Ishikawa (cell line): ENCODE measurements around the gene CAMK1.

Experiments
- CEBPB ChIP-seq: IDR thresholded peaks from 2 replicates; pipeline ENCODE4 v1.6.1; 2012
- CREB1 ChIP-seq: IDR thresholded peaks from 2 replicates; pipeline ENCODE4 v1.6.1; 2012; ENCODE audit warnings: low read depth
- EGR1 ChIP-seq: IDR thresholded peaks from 2 replicates; pipeline ENCODE4 v1.6.1; 2012
- EP300 ChIP-seq: IDR thresholded peaks from 2 replicates; pipeline ENCODE4 v1.6.1; 2012; ENCODE audit warnings: borderline replicate concordance
- FOXM1 ChIP-seq: IDR thresholded peaks from 2 replicates; pipeline ENCODE4 v1.6.1; 2012; ENCODE audit warnings: low read depth, borderline replicate concordance
- NFIC ChIP-seq: IDR thresholded peaks from 2 replicates; pipeline ENCODE4 v1.6.1; 2012
- RAD21 ChIP-seq: IDR thresholded peaks from 2 replicates; pipeline ENCODE4 v1.6.1; 2012; ENCODE audit warnings: low read depth
- TAF1 ChIP-seq: IDR thresholded peaks from 2 replicates; pipeline ENCODE4 v1.6.1; 2012; ENCODE audit warnings: low read depth, mild to moderate bottlenecking
- TCF12 ChIP-seq: IDR thresholded peaks from 2 replicates; pipeline ENCODE4 v1.6.1; 2012; ENCODE audit warnings: low read depth
- TEAD4 ChIP-seq: IDR thresholded peaks from 2 replicates; pipeline ENCODE4 v1.6.1; 2012
- YY1 ChIP-seq: IDR thresholded peaks from 2 replicates; pipeline ENCODE4 v1.6.1; 2012; ENCODE audit warnings: low read depth
- ZBTB7A ChIP-seq: IDR thresholded peaks from 2 replicates; pipeline ENCODE4 v1.6.1; 2012; ENCODE audit warnings: low read depth
- TF ChIP-seq, protein P1 (sequence below): IDR thresholded peaks from 2 replicates; pipeline ENCODE4 v1.6.1; 2012; ENCODE audit warnings: low read depth, mild to moderate bottlenecking
- TF ChIP-seq, protein P2 (sequence below): IDR thresholded peaks from 2 replicates; pipeline ENCODE4 v1.6.1; 2012
- TF ChIP-seq, protein P3 (sequence below): IDR thresholded peaks from 2 replicates; pipeline ENCODE4 v1.6.1; 2012

The CAMK1 gene

DNA sequence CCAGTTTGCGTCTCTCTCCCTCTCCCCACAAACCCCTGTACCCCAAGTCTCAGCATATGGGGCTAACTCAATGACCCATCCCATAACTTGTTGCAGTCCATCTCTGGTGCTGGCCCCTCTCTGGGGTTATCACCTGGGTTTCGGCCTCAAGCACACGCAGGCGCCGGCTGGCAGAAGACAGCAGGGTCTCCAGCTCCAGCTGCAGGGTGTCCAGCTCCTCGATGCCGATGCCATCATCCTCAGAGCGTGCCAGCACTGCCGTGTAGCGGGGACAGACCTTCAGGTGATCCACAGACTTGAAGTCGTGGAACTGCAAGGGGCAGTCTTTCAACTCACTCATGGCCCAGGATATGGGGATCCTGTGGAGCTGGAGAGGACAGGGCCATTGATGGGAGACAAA, 21.4 kb upstream of the CAMK1 start:
- no peak for TF ChIP-seq CREB1
- no peak for TF ChIP-seq ZBTB7A
- TF ChIP-seq NFIC, result no peak
- no peak for TF ChIP-seq TCF12
- TF ChIP-seq, protein P1, sequence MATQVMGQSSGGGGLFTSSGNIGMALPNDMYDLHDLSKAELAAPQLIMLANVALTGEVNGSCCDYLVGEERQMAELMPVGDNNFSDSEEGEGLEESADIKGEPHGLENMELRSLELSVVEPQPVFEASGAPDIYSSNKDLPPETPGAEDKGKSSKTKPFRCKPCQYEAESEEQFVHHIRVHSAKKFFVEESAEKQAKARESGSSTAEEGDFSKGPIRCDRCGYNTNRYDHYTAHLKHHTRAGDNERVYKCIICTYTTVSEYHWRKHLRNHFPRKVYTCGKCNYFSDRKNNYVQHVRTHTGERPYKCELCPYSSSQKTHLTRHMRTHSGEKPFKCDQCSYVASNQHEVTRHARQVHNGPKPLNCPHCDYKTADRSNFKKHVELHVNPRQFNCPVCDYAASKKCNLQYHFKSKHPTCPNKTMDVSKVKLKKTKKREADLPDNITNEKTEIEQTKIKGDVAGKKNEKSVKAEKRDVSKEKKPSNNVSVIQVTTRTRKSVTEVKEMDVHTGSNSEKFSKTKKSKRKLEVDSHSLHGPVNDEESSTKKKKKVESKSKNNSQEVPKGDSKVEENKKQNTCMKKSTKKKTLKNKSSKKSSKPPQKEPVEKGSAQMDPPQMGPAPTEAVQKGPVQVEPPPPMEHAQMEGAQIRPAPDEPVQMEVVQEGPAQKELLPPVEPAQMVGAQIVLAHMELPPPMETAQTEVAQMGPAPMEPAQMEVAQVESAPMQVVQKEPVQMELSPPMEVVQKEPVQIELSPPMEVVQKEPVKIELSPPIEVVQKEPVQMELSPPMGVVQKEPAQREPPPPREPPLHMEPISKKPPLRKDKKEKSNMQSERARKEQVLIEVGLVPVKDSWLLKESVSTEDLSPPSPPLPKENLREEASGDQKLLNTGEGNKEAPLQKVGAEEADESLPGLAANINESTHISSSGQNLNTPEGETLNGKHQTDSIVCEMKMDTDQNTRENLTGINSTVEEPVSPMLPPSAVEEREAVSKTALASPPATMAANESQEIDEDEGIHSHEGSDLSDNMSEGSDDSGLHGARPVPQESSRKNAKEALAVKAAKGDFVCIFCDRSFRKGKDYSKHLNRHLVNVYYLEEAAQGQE, result no peak
- TF ChIP-seq TEAD4, result no peak
- TF ChIP-seq TAF1, result no peak
- TF ChIP-seq, protein P2, sequence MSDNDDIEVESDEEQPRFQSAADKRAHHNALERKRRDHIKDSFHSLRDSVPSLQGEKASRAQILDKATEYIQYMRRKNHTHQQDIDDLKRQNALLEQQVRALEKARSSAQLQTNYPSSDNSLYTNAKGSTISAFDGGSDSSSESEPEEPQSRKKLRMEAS, result no peak
- no peak for TF ChIP-seq CEBPB
- TF ChIP-seq YY1, result no peak
- TF ChIP-seq FOXM1, result no peak
- no peak for TF ChIP-seq EGR1
- no peak for TF ChIP-seq EP300

DNA sequence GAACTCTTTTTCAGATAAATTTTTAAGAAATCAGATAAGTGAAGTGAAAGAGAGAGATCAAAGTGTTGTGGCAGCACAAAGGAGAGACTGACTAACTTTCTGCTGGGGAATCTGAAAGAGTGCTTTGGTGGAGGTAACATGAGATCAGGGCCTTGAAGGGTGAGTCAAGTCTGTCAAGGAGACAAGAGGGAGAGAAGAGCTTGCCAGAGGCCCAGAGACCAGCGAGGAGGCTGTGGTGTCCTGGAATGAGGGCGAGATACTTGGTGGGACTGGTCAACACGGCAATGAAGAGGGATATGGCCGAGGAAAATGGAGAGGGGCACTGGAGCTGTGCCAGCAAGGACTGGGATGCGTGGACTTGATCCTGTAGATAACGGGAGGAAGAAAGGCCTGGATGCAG, 18.0 kb upstream of the CAMK1 start:
- TF ChIP-seq, protein P2, result no peak
- TF ChIP-seq CEBPB (no peak), TAF1 (no peak), ZBTB7A (no peak), FOXM1 (no peak)
- TF ChIP-seq, protein P3, sequence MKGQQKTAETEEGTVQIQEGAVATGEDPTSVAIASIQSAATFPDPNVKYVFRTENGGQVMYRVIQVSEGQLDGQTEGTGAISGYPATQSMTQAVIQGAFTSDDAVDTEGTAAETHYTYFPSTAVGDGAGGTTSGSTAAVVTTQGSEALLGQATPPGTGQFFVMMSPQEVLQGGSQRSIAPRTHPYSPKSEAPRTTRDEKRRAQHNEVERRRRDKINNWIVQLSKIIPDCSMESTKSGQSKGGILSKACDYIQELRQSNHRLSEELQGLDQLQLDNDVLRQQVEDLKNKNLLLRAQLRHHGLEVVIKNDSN, result no peak

DNA sequence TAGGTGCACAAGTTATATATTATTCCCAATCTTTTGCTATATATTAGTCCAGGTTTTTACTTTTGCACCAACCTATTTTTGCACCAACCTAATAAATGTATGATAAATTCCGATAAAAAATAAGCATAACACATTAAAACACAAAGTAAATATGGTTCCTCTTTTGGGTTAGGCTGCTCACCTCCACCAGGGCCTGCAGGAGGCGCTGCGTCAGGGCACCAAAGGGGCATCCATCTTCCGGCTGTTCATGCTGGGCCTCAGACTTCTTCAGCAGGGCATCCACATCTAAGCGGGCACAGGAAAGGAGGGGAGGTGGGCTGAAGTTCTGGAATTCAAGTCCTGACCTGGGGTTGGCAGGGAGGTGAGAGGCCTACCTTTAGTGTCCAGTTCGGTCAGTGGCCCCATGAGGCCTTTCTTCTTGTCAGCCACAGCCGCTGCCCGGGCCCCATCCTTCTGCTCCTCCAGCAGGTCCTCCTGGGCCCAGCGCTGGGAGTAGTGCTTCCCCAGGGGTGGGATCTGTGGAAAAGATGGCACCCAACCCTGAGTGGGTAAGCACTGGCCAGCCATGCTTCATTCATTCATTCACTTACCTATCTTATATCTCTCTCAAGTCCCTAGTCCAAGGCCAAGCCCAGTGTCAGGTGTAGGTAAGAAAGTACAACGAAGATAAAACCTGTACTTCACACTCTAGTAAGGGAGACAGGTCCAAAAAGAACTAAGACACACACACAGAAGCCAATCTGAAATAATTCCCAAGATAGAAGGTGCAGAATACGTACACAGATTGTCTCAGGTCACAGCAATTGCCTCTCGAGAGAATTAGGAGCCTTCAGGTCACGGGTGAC, 17.3 kb upstream of the CAMK1 start:
- TF ChIP-seq FOXM1 (no peak), YY1 (no peak)
- TF ChIP-seq, protein P2, result no peak

DNA sequence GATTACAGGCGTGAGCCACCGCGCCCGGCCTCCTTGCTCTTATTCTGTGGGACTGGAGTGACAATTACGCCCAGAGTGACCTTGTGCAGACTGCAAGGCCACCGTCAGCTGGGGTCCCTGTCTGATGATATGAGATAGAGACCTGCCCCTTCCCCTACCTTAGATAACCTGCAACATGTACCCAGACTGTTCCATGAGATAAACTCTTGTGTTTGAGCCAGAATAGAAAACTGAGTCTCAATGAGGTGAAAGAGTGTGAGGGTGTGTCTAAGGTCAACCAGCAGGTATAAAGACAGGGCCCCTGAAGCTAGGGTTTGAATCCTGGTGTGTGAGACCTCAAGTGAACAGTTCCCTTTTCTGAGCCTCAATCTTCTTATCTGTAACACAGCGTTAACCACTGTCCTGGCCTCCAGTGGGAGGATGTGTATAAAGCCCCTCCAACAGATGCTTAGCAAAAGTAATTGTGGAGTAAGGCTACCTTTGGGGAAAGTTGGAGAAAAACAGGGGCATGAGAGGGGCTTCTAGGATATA, 16.5 kb upstream of the CAMK1 start:
- TF ChIP-seq NFIC (no peak), ZBTB7A (no peak), TEAD4 (no peak), YY1 (no peak), EP300 (no peak), EGR1 (no peak), CREB1 (no peak), TCF12 (no peak), CEBPB (no peak), RAD21 (no peak), TAF1 (no peak)
- TF ChIP-seq, protein P3, result no peak
- TF ChIP-seq, protein P2, result no peak

DNA sequence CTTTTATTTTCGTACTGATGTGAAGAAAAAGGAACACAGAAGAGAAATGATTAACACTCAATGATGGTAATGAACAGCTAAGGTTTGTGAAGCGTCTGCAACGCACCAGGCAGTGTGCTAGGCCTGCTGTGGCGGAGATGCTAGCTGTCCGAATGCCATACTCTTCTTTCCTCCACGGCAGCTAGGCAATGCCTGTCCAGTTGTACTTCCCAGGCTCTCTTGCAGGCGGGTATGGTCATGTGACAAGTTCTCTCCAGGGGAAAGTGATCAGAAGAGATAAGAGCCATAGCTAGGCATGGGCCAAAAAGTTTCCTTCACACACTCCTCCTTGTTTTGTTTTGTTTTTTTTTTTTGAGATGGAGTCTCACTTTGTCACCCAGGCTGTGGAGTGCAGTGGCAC, 15.9 kb upstream of the CAMK1 start:
- TF ChIP-seq TEAD4 (no peak), YY1 (no peak), TCF12 (no peak), FOXM1 (no peak), CREB1 (no peak), RAD21 (no peak), ZBTB7A (no peak), TAF1 (no peak), NFIC (no peak), CEBPB (no peak), EGR1 (no peak), EP300 (no peak)
- TF ChIP-seq, protein P2, result no peak
- TF ChIP-seq, protein P1, result no peak
- TF ChIP-seq, protein P3, result no peak
